IMR-90 (cell line): ENCODE data around the gene SRBD1.

Experiments used
- CEBPB ChIP-seq: IDR thresholded peaks from 2 replicates; pipeline ENCODE4 v1.6.1; 2012; ENCODE audit warnings: low read depth, low read length, improper control_type of control experiment
- FOS ChIP-seq: fragments of 150-350 bp; IDR thresholded peaks from 2 replicates; pipeline ENCODE4 v1.6.1; 2016; ENCODE audit warnings: low read depth, low read length
- POLR2A ChIP-seq: IDR thresholded peaks from 2 replicates; pipeline ENCODE4 v1.6.1; 2012; ENCODE audit warnings: mild to moderate bottlenecking, low read depth, low read length
- RAD21 ChIP-seq: IDR thresholded peaks from 2 replicates; pipeline ENCODE4 v1.6.1; 2012; ENCODE audit warnings: low read length, improper control_type of control experiment
- TF ChIP-seq, protein P1 (sequence below): conservative IDR thresholded peaks from 2 replicates; pipeline ENCODE4 v1.5.1; 2012; ENCODE audit warnings: mild to moderate bottlenecking, low read depth, low read length, improper control_type of control experiment

DNA sequence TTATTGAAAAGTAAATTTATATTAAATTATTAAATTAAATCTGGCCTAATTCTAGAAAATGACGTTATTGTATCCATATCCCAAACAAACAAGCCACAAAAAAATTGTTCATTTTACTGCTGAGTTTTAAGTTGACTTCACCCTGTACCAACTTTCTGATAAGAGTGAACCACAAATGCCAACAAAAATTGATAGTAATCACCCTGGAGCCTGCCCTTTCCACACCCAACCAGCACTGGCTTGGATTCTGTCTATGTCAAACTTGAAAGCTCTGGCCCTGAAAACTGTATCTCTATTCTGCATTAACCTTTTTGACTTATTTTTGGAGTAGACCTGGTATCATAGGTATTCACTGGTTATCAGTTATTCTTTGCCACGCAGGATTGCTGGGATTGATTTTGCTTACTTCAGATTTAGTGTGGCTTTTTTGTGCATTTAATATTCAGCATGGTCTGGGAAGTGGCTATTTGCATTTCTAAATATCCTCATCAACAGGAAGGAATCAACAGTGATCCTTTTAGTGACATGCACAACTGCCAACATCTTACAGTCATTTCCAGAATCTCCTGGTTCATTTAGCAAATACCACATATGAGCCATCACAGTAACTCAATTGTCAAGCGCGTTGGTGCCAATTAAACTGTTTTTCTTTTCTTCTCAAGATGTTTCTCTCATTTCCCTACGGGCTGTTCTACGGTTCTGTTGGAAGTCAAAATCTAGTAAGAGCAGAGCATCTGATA is 11.4 kb upstream of the SRBD1 start:
- TF ChIP-seq, protein P1, sequence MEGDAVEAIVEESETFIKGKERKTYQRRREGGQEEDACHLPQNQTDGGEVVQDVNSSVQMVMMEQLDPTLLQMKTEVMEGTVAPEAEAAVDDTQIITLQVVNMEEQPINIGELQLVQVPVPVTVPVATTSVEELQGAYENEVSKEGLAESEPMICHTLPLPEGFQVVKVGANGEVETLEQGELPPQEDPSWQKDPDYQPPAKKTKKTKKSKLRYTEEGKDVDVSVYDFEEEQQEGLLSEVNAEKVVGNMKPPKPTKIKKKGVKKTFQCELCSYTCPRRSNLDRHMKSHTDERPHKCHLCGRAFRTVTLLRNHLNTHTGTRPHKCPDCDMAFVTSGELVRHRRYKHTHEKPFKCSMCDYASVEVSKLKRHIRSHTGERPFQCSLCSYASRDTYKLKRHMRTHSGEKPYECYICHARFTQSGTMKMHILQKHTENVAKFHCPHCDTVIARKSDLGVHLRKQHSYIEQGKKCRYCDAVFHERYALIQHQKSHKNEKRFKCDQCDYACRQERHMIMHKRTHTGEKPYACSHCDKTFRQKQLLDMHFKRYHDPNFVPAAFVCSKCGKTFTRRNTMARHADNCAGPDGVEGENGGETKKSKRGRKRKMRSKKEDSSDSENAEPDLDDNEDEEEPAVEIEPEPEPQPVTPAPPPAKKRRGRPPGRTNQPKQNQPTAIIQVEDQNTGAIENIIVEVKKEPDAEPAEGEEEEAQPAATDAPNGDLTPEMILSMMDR, result no peak
- TF ChIP-seq POLR2A (no peak), RAD21 (no peak), CEBPB (no peak), FOS (no peak)
